Nephron progenitor cell (in vitro differentiated cells): ENCODE measurements around the gene HES2.

Experiments
- DNase-seq: peaks from one replicate; pipeline ENCODE4 v3.0.0; 2021
- H3K27ac Mint-ChIP-seq: 2 replicates; pipeline ENCODE4 v1.8.0; 2021; ENCODE audit warnings: mild to moderate bottlenecking, moderate library complexity, mixed read lengths
- H3K27me3 Mint-ChIP-seq: 2 replicates; pipeline ENCODE4 v1.8.0; 2021; ENCODE audit warnings: mild to moderate bottlenecking, low read depth, mixed read lengths; ENCODE audit not compliant: poor library complexity
- H3K36me3 Mint-ChIP-seq: 2 replicates; pipeline ENCODE4 v1.8.0; 2021; ENCODE audit warnings: low read depth, mixed read lengths
- H3K4me1 Mint-ChIP-seq: 2 replicates; pipeline ENCODE4 v1.8.0; 2021; ENCODE audit warnings: mixed read lengths
- H3K4me3 Mint-ChIP-seq: 2 replicates; pipeline ENCODE4 v1.8.0; 2021; ENCODE audit warnings: mild to moderate bottlenecking, moderate library complexity, mixed read lengths
- H3K9me3 Mint-ChIP-seq: 2 replicates; pipeline ENCODE4 v1.8.0; 2021; ENCODE audit warnings: mild to moderate bottlenecking, moderate library complexity, mixed read lengths
- TF ChIP-seq, protein P1 (sequence below): fragments of 200-600 bp; sonication (generic); IDR thresholded peaks from 2 replicates; pipeline ENCODE4 v1.5.0; 2021; ENCODE audit warnings: antibody characterized with exemption

HES2 gene

DNA sequence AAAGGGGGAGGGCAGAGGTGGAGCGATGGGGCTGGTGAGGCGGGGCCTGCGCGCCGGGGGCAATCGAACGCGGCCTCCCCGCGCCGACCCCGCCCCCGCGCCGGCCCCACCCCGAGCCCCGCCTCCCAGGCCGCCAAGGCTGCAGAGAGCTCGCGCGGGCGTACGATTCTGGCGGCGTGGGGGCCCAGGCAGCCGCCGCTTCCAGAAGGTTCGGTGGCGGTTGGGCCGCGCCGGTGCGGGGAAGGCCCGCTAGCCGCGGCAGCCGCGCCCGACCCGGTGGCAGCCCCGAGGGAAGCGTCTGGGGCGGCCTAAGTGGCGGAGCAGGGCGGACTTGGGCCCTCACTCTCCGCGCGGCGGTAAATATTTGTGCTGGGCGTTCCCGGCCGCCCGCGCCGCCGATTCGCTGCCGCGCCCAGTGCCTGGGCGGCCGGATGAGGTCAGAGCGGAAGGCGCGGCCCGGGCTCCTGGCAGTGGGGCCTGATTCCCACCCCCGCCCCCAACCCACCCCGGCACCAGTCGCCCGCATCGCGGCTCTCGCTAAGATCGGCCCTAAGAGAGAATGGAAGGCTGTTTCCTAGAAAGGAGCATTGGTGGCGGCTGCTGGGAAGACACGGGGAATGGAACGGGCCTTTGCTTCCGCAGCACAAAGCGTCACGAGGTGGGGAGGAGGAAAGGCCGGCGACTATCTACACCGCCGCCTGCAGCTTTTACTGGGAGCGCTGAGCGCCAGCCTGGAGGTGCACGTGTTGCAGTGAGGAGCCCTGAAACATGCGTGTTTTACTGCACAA is 26.1 kb downstream of the HES2 start, which contains the start of gene ACOT7:
Gene ACOT7, minus strand, starts transcription at position 368 of the 788 bp plus-strand sequence. CDS start 368 bp downstream, outside the sequence.
- Mint-ChIP-seq H3K4me3 (peak within 1 kb of the TSS; percentile 83), H3K36me3 (peaks cover 6% of the 10 kb centered on the region), H3K27ac (peak within 1 kb of the TSS; percentile 89), H3K4me1 (peaks cover 28% of the 10 kb centered on the region), H3K27me3 (peaks cover 40% of the 10 kb centered on the region), H3K9me3 (no peaks in the 10 kb centered on the region)
- TF ChIP-seq, protein P1, sequence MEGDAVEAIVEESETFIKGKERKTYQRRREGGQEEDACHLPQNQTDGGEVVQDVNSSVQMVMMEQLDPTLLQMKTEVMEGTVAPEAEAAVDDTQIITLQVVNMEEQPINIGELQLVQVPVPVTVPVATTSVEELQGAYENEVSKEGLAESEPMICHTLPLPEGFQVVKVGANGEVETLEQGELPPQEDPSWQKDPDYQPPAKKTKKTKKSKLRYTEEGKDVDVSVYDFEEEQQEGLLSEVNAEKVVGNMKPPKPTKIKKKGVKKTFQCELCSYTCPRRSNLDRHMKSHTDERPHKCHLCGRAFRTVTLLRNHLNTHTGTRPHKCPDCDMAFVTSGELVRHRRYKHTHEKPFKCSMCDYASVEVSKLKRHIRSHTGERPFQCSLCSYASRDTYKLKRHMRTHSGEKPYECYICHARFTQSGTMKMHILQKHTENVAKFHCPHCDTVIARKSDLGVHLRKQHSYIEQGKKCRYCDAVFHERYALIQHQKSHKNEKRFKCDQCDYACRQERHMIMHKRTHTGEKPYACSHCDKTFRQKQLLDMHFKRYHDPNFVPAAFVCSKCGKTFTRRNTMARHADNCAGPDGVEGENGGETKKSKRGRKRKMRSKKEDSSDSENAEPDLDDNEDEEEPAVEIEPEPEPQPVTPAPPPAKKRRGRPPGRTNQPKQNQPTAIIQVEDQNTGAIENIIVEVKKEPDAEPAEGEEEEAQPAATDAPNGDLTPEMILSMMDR, result no peak
- DNase-seq, result peak; percentile 90

DNA sequence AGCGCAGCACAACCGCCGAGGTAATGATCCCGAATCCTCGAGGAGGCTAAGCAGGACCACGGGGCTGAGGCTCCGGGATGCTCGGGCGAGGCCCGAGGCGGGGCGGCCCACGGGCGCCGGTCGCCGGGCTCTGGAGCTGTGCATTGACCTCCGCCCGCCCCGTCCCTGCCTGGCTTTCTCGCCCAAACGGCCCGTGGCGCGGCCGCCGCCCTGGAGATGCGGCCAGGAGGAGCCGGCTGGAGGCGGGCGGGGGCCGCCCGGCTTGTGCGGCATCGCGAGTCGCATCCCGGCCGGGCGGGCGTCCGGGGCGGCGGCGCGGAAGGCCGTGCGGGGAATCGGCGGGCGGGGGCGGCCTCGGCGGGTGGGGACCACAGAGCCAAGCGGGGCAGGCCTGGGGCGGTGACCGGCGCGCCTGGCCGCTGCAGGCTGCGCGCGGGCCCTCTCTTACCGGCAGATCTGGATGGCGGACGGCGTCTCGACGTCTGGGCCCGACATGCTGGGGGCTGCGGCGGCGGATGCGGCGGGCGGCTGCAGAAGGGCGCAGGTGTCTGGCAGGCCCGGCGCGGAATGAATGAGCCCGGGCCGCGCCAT is 26.8 kb downstream of the HES2 start:
- H3K9me3 Mint-ChIP-seq, result no peaks in the 10 kb centered on the region
- peaks cover 36% of the 10 kb centered on the region for H3K27me3 Mint-ChIP-seq
- peaks cover 26% of the 10 kb centered on the region for H3K4me1 Mint-ChIP-seq
- H3K4me3 Mint-ChIP-seq, result peak overlapping the region; percentile 81
- TF ChIP-seq, protein P1, result no peak
- H3K27ac Mint-ChIP-seq, result no peak overlapping the region
- H3K36me3 Mint-ChIP-seq, result peaks cover 6% of the 10 kb centered on the region
- peak; percentile 62 for DNase-seq

DNA sequence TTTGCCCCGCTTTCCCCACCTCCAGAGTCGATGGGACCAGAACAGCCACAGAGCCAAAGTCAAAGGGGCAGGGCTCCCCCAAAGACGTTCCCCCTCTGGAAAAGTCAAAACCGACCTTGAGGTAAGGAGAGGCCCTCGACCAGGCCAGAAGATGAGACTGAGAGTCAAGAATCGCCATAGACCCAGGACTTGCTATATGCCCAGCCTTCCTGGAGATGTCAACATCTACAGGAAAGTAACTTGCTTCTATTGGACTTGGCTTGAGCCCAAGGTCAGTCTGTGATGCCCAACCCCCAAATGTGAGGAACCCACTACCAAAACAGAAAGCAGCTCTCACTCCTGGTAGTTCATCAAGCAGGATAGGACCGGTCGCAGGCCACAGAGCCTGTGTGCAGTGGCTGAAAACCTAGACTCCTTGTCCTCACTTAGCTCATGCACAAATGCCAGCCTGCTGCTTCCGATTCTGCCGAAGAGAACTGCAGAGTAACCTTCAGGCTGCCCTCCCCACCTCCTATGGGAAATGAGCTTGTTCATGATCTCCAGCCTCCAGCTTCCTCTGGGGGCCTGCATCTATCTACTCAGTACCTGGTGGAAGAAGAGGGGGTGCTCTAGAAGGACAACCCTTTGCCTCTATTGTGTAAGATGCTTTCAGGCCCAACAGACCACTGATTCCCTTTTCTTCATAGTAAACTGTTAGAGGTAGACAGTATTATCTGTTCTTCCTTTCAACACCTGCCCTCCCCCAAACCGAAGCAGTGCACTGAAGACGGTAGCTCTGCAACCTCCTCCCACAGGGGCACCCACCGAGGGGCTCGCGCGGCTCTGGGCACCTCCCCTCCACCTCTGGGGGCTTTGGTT is 27.5 kb downstream of the HES2 start:
- H3K27ac Mint-ChIP-seq, result no peak overlapping the region
- H3K36me3 Mint-ChIP-seq, result peaks cover 6% of the 10 kb centered on the region
- no peak for DNase-seq
- peak overlapping the region; percentile 81 for H3K4me3 Mint-ChIP-seq
- TF ChIP-seq, protein P1, result no peak
- H3K9me3 Mint-ChIP-seq, result no peaks in the 10 kb centered on the region
- peaks cover 25% of the 10 kb centered on the region for H3K4me1 Mint-ChIP-seq
- H3K27me3 Mint-ChIP-seq, result peaks cover 34% of the 10 kb centered on the region

DNA sequence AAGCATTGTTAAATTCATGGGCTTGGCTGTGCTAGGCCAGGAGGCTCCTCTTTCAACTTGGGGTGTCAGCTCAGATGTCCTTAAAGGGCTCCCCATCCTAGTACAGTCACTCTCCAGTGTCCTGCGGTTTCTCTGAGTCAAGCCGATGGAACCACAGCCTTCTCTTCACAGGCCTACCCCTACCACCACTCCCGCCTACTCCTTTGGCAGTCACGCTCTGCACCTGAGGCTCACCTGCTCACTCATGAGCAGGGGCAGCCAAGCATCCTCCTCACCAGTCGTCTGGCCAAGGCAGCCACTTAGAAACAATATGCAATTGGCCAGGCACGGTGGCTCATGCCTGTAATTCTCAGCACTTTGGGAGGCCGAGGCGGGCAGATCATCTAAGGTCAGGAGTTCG is 29.7 kb downstream of the HES2 start:
- Mint-ChIP-seq H3K4me3 (no peak overlapping the region), H3K27me3 (peaks cover 28% of the 10 kb centered on the region), H3K4me1 (peaks cover 47% of the 10 kb centered on the region), H3K9me3 (no peaks in the 10 kb centered on the region), H3K27ac (no peak overlapping the region), H3K36me3 (peaks cover 6% of the 10 kb centered on the region)
- DNase-seq, result no peak
- TF ChIP-seq, protein P1, result no peak

DNA sequence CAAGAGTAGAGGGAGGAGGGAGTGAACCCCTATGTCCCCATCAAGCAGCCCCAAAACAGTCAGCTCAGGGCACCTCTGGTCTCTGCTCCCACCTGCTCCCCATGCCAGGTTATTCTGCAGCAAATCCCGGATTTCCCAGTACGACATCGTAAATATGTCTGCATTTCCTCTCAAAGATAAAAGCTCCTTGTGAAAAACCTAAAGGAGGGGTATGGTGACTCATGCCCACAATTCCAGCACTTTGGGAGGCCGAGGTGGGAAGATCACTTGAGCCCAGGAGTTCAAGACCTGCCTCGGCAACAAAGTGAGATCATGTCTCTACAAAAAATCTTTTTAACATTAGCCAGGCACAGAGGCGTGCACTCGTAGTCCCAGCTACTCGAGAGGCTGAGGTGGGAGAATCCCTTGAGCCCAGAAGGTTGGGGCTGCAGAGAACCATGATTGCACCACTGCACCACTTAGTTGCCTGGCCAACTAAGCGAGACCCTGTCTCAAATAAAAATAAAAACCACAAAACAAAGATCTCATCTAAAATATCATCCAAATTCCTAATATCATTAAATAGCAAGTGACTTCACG is 33.3 kb downstream of the HES2 start:
- peaks cover 20% of the 10 kb centered on the region for H3K9me3 Mint-ChIP-seq
- peaks cover 32% of the 10 kb centered on the region for H3K4me1 Mint-ChIP-seq
- TF ChIP-seq, protein P1, result no peak
- no peak for DNase-seq
- H3K27ac Mint-ChIP-seq, result peak overlapping the region; percentile 32
- peaks cover 15% of the 10 kb centered on the region for H3K27me3 Mint-ChIP-seq
- peaks cover 6% of the 10 kb centered on the region for H3K36me3 Mint-ChIP-seq
- H3K4me3 Mint-ChIP-seq, result no peak overlapping the region
